Neural progenitor cell (in vitro differentiated cells): ENCODE results near the gene TNFRSF19. TPM values are rescaled to one million over a fixed set of nuclear protein-coding genes. Genes with fewer than 3 reads are reported as not detected.

Experiments used
- DNase-seq: peaks from one replicate; pipeline ENCODE4 v3.0.0-alpha.2; 2016; ENCODE audit warnings: low spot score
- H2AFZ ChIP-seq: fragments of 200-600 bp; sonication (generic); replicated peaks from 2 replicates; pipeline ENCODE4 v1.6.1; 2016; ENCODE audit warnings: antibody characterized with exemption
- H3F3A ChIP-seq: fragments of 200-600 bp; sonication (generic); 2 replicates; pipeline ENCODE4 v1.6.1; 2016; ENCODE audit warnings: antibody characterized with exemption, low read depth
- H3K27ac ChIP-seq: fragments of 200-600 bp; sonication (generic); 2 replicates; pipeline ENCODE4 v1.5.1; 2016; ENCODE audit warnings: mild to moderate bottlenecking
- H3K27me3 ChIP-seq: fragments of 200-600 bp; sonication (generic); 2 replicates; pipeline ENCODE4 v1.6.1; 2016; ENCODE audit warnings: mild to moderate bottlenecking, moderate library complexity
- H3K36me3 ChIP-seq: fragments of 200-600 bp; sonication (generic); 2 replicates; pipeline ENCODE4 v1.5.1; 2016
- H3K4me1 ChIP-seq: fragments of 200-600 bp; sonication (generic); 2 replicates; pipeline ENCODE4 v1.6.1; 2016; ENCODE audit warnings: mixed run types
- H3K4me2 ChIP-seq: fragments of 200-600 bp; sonication (generic); 2 replicates; pipeline ENCODE4 v1.6.1; 2016
- H3K4me3 ChIP-seq: fragments of 200-600 bp; sonication (generic); 2 replicates; pipeline ENCODE4 v1.5.1; 2016
- H3K79me2 ChIP-seq: fragments of 200-600 bp; sonication (generic); 2 replicates; pipeline ENCODE4 v1.6.1; 2016; ENCODE audit warnings: low read depth
- H3K9ac ChIP-seq: fragments of 200-600 bp; sonication (generic); 2 replicates; pipeline ENCODE4 v1.6.1; 2016
- H3K9me3 ChIP-seq: fragments of 200-600 bp; sonication (generic); 2 replicates; pipeline ENCODE4 v1.5.1; 2016; ENCODE audit warnings: low read depth
- H4K20me1 ChIP-seq: fragments of 200-600 bp; sonication (generic); 2 replicates; pipeline ENCODE4 v1.6.1; 2016; ENCODE audit warnings: low read depth
- H3K27ac Mint-ChIP-seq: 3 replicates; pipeline ENCODE4 v1.8.0; 2021; ENCODE audit warnings: mixed read lengths
- H3K27me3 Mint-ChIP-seq: 2 replicates; pipeline ENCODE4 v1.8.0; 2022; ENCODE audit warnings: low read depth, mild to moderate bottlenecking, inconsistent platforms, moderate library complexity, mixed read lengths; ENCODE audit not compliant: insufficient read depth
- H3K36me3 Mint-ChIP-seq: 3 replicates; pipeline ENCODE4 v1.8.0; 2021; ENCODE audit warnings: mixed read lengths
- H3K4me1 Mint-ChIP-seq: 3 replicates; pipeline ENCODE4 v1.8.0; 2021; ENCODE audit warnings: mixed read lengths
- H3K4me3 Mint-ChIP-seq: 3 replicates; pipeline ENCODE4 v1.8.0; 2021; ENCODE audit warnings: mild to moderate bottlenecking, moderate library complexity, mixed read lengths
- H3K9me3 Mint-ChIP-seq: 3 replicates; pipeline ENCODE4 v1.8.0; 2020; ENCODE audit warnings: mixed read lengths
- EZH2 ChIP-seq: fragments of 200-600 bp; sonication (generic); IDR thresholded peaks from 2 replicates; pipeline ENCODE4 v1.6.1; 2017; ENCODE audit warnings: antibody characterized with exemption, mild to moderate bottlenecking, moderate library complexity
- EZH2phosphoT487 ChIP-seq: fragments of 200-600 bp; sonication (generic); IDR thresholded peaks from 2 replicates; pipeline ENCODE4 v1.6.1; 2017; ENCODE audit warnings: antibody characterized with exemption
- total RNA-seq: library from RNA; depleted of rRNA; stranded (reverse); fragments of >200 nt; gene quantifications from 2 replicates; pipeline ENCODE4 v1.2.3, GENCODE V29; 2015; ENCODE audit warnings: low replicate concordance
- TF ChIP-seq, protein P1 (sequence below): fragments of 200-600 bp; sonication (generic); IDR thresholded peaks from 2 replicates; pipeline ENCODE4 v1.5.1; 2017; ENCODE audit warnings: antibody characterized with exemption, mild to moderate bottlenecking

TNFRSF19 gene
- total RNA-seq, 1 donor from 2014 or later = 31.7 TPM

DNA sequence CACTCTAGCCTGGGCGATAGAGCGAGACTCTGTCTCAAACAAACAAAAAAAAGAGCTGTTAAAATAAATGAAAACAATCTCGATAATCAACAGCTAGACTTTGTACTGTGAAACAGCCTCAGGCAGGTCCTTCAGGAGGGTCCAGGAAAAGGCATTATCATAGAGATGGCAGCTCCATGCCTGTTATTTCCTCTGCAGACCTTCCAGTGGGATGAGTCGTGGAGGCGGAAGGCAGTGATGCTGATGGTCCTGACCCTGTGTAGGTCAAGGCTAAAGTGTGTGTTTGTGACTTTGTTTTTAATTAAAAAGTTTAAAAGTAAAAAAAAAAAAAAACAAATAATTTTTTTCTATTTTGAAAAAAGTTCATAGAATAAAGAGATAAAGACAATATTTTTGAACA is 117.4 kb downstream of the TNFRSF19 start:
- Histone ChIP-seq H3K9ac (no peak overlapping the region), H4K20me1 (no peaks in the 10 kb centered on the region), H3K36me3 (no peaks in the 10 kb centered on the region), H3K4me2 (no peak overlapping the region), H3K4me1 (no peaks in the 10 kb centered on the region), H3K27me3 (no peaks in the 10 kb centered on the region), H3K4me3 (no peak overlapping the region), H3K79me2 (no peaks in the 10 kb centered on the region), H3K27ac (no peak overlapping the region), H3F3A (no peaks in the 10 kb centered on the region), H3K9me3 (peaks cover 20% of the 10 kb centered on the region), H2AFZ (no peak overlapping the region)
- TF ChIP-seq, protein P1, sequence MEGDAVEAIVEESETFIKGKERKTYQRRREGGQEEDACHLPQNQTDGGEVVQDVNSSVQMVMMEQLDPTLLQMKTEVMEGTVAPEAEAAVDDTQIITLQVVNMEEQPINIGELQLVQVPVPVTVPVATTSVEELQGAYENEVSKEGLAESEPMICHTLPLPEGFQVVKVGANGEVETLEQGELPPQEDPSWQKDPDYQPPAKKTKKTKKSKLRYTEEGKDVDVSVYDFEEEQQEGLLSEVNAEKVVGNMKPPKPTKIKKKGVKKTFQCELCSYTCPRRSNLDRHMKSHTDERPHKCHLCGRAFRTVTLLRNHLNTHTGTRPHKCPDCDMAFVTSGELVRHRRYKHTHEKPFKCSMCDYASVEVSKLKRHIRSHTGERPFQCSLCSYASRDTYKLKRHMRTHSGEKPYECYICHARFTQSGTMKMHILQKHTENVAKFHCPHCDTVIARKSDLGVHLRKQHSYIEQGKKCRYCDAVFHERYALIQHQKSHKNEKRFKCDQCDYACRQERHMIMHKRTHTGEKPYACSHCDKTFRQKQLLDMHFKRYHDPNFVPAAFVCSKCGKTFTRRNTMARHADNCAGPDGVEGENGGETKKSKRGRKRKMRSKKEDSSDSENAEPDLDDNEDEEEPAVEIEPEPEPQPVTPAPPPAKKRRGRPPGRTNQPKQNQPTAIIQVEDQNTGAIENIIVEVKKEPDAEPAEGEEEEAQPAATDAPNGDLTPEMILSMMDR = no peak
- TF ChIP-seq EZH2phosphoT487 (no peak), EZH2 (no peak)
- H3K27me3 Mint-ChIP-seq = no peaks in the 10 kb centered on the region
- no peak for DNase-seq
- H3K4me3 Mint-ChIP-seq = no peak overlapping the region
- H3K27ac Mint-ChIP-seq = no peak overlapping the region
- H3K9me3 Mint-ChIP-seq = peaks cover 25% of the 10 kb centered on the region
- H3K36me3 Mint-ChIP-seq = no peaks in the 10 kb centered on the region
- H3K4me1 Mint-ChIP-seq = peaks cover 7% of the 10 kb centered on the region

DNA sequence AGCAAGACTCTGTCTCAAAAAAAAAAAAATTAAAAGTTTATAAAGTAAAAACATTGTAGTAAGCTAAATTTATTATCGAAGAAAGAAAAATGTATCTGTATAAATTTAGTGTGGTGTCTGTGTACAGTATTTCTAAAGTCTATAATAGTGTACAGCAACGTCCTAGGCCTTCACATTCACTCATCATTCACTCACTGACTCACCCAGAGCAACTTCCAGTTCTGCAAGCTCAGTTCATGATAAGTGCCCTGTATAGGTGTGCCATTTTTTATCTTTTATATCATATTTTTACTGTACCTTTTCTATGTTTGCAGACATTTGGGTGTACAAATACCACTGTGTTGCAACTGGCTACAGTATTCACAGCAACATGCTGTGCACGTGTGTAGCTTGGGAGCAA is 118.1 kb downstream of the TNFRSF19 start:
- H3K9me3 ChIP-seq = peaks cover 20% of the 10 kb centered on the region
- no peak overlapping the region for H3K4me2 ChIP-seq
- Mint-ChIP-seq H3K4me3 (no peak overlapping the region), H3K4me1 (peaks cover 7% of the 10 kb centered on the region), H3K27me3 (no peaks in the 10 kb centered on the region), H3K27ac (no peak overlapping the region), H3K9me3 (peaks cover 20% of the 10 kb centered on the region), H3K36me3 (no peaks in the 10 kb centered on the region)
- H2AFZ ChIP-seq = no peak overlapping the region
- no peaks in the 10 kb centered on the region for H3K4me1 ChIP-seq
- H3K79me2 ChIP-seq = no peaks in the 10 kb centered on the region
- no peaks in the 10 kb centered on the region for H4K20me1 ChIP-seq
- no peak overlapping the region for H3K9ac ChIP-seq
- no peak for TF ChIP-seq EZH2phosphoT487
- TF ChIP-seq EZH2 = no peak
- TF ChIP-seq, protein P1 = no peak
- H3K4me3 ChIP-seq = no peak overlapping the region
- no peak for DNase-seq
- no peak overlapping the region for H3K27ac ChIP-seq
- no peaks in the 10 kb centered on the region for H3K27me3 ChIP-seq
- no peaks in the 10 kb centered on the region for H3K36me3 ChIP-seq
- no peaks in the 10 kb centered on the region for H3F3A ChIP-seq

DNA sequence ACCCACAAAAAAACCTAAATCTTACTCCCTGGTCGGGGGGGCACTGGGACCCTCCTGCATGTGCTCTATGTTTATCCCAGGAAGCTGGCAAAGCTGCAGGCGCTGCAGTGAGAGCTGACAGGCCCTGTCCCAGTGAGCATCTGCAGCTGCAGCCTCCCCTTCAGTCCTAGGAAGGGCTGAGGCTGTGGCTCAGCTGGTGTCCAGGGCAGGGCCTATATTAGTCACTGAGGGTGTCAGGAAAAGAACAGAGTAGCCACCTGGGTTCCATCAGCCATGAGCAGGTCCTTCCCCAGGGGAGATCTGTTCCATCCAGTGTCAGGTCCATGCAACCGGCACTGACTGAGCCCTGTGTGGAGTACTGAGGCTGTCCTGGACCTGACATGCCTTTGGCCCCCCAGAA is 120.5 kb downstream of the TNFRSF19 start:
- no peak overlapping the region for H3K27ac ChIP-seq
- Mint-ChIP-seq H3K4me3 (no peak overlapping the region), H3K9me3 (peaks cover 10% of the 10 kb centered on the region), H3K27me3 (no peaks in the 10 kb centered on the region), H3K4me1 (peaks cover 10% of the 10 kb centered on the region), H3K36me3 (no peaks in the 10 kb centered on the region), H3K27ac (no peak overlapping the region)
- H3K4me1 ChIP-seq = no peaks in the 10 kb centered on the region
- no peaks in the 10 kb centered on the region for H3K27me3 ChIP-seq
- no peak overlapping the region for H3K4me3 ChIP-seq
- H3F3A ChIP-seq = no peaks in the 10 kb centered on the region
- no peaks in the 10 kb centered on the region for H3K9me3 ChIP-seq
- no peaks in the 10 kb centered on the region for H4K20me1 ChIP-seq
- no peaks in the 10 kb centered on the region for H3K36me3 ChIP-seq
- H3K9ac ChIP-seq = no peak overlapping the region
- no peak for TF ChIP-seq EZH2
- TF ChIP-seq, protein P1 = no peak
- TF ChIP-seq EZH2phosphoT487 = no peak
- no peak for DNase-seq
- H3K4me2 ChIP-seq = no peak overlapping the region
- H3K79me2 ChIP-seq = no peaks in the 10 kb centered on the region
- no peak overlapping the region for H2AFZ ChIP-seq
